ENCODE data around the gene RARRES2. TPM values are rescaled to one million over a fixed set of nuclear protein-coding genes. Genes with fewer than 3 reads are reported as not detected.
A peak's percentile ranks its signal among the peaks of the same experiment; 100 is the strongest.
"Not testable (repeated sequence)": the region's sequence is repeated elsewhere in the genome, so short reads cannot be mapped to it uniquely, and the experiment has no call there.

The RARRES2 gene
- polyA plus RNA-seq, 2 of the 4 experiments (the other 2 are of a cell fraction), result not detected

GRCh38 chr7:150295614-150296013 lies 45.8 kb downstream of the RARRES2 start:
- H3K27ac ChIP-seq; H3K4me3 ChIP-seq; CTCF ChIA-PET; DNase-seq (ENCODE audit: low read depth in 1 of 2, low spot score in 1 of 2); POLR2A ChIA-PET; H3K9me3 ChIP-seq; H3K4me2 ChIP-seq; H3K4me1 ChIP-seq; FAIRE-seq: not testable (repeated sequence)
- peak; percentile 77 to 78; a peak in 5 of 6 replicates for ATAC-seq
- WGBS (ENCODE audit: missing lambda C conversion rate), result 59% methylated on average over 3 of the region's 8 CpGs

GRCh38 chr7:150295027-150295426 lies 46.4 kb downstream of the RARRES2 start:
- DNase-seq (ENCODE audit: low read depth in 1 of 2, low spot score in 1 of 2); H3K4me3 ChIP-seq; H3K27ac ChIP-seq; H3K4me1 ChIP-seq; H3K4me2 ChIP-seq; POLR2A ChIA-PET; CTCF ChIA-PET; FAIRE-seq; ATAC-seq; H3K9me3 ChIP-seq: not testable (repeated sequence)
- 65% methylated on average over 8 of the region's 8 CpGs for WGBS (ENCODE audit: missing lambda C conversion rate)

DNA sequence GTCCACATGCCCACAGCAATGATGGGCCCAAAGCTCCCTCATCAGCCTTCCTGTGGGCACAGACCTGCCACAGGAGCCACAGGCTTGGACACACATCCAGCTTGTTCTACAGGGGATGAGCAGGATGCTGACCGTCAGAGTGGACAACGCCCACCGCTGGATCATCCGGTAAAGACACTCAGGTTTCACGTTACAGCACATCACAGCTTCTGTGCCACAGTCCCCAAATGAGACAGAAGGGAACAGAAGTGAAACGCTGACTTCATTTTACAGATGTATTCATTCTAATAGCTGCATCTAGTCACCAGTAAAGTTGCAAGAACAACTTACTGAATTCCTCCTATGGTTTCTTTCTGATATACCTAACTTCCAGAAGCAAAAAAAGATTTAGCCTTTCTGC lies 51.1 kb downstream of the RARRES2 start:
- H3K4me1 ChIP-seq, H3K4me2 ChIP-seq, ATAC-seq: not testable (repeated sequence)

DNA sequence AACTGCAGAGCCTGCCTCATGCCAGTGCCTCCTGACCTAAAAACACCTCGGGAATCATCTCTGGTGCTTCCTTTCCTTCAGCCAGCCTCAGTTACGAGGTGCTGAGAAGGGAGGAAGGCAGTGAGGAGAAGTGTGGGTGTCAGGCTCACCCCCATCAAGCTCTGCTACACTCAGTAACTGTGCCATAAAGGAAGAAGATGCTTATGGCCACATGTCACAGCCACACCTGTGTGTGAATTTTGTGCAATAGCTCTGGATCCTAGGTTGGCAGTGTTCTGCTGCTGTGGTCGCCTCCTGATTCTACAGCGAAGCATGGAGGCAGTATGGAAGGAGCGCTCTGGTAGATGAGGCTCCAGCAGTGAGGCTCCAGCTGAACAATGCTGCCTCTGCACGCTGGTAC lies 52.6 kb downstream of the RARRES2 start:
- FAIRE-seq; H3K4me3 ChIP-seq; POLR2A ChIA-PET; H3K27ac ChIP-seq; CTCF ChIA-PET; ATAC-seq; H3K9me3 ChIP-seq; H3K4me1 ChIP-seq; DNase-seq (ENCODE audit: low read depth in 1 of 2, low spot score in 1 of 2); H3K4me2 ChIP-seq: not testable (repeated sequence)
- 56% methylated on average over 4 of the region's 6 CpGs for WGBS (ENCODE audit: missing lambda C conversion rate)

More for the DNA sequence above, 51.1 kb downstream of the RARRES2 start:
- CTCF ChIA-PET; FAIRE-seq; H3K27ac ChIP-seq; H3K9me3 ChIP-seq; H3K4me3 ChIP-seq; POLR2A ChIA-PET; DNase-seq (ENCODE audit: low read depth in 1 of 2, low spot score in 1 of 2): not testable (repeated sequence)
- WGBS (ENCODE audit: missing lambda C conversion rate), result 72% methylated on average over 6 of the region's 6 CpGs

Other genes starting within 250 kb of the RARRES2 start
- 0.22 and 0.46 TPM in 2 replicates for gene LRRC61, start 18.3 kb downstream of the RARRES2 start, polyA plus RNA-seq (2011; rRNA removed)
- gene LRRC61, start 18.3 kb downstream of the RARRES2 start, polyA plus RNA-seq (2017; fragmentation: RNase III; extraction: RNeasy Plus Mini Kit Qiagen cat#74134 plus additional on column Dnase treatment), result 0.10 to 0.47 TPM (median 0.19 TPM) in 3 replicates
- gene ACTR3C, start 18.1 kb downstream of the RARRES2 start, polyA plus RNA-seq (2011; rRNA removed), result 0.40 and 0.43 TPM in 2 replicates
- 0.43 to 0.58 TPM (median 0.54 TPM) in 3 replicates for gene ACTR3C, start 18.1 kb downstream of the RARRES2 start, polyA plus RNA-seq (2017; fragmentation: RNase III; extraction: RNeasy Plus Mini Kit Qiagen cat#74134 plus additional on column Dnase treatment)
- 48.1 and 58.0 TPM in 2 replicates for gene REPIN1, start 27.2 kb upstream of the RARRES2 start, polyA plus RNA-seq (2011; rRNA removed)
- 86.2 to 101 TPM (median 101 TPM) in 3 replicates for gene REPIN1, start 27.2 kb upstream of the RARRES2 start, polyA plus RNA-seq (2017; fragmentation: RNase III; extraction: RNeasy Plus Mini Kit Qiagen cat#74134 plus additional on column Dnase treatment)
- 1.5 and 1.7 TPM in 2 replicates for gene ZNF775, start 37.7 kb upstream of the RARRES2 start, polyA plus RNA-seq (2011; rRNA removed)
- gene ZNF775, start 37.7 kb upstream of the RARRES2 start, polyA plus RNA-seq (2017; fragmentation: RNase III; extraction: RNeasy Plus Mini Kit Qiagen cat#74134 plus additional on column Dnase treatment), result 4.5 to 5.4 TPM (median 5.4 TPM) in 3 replicates
- gene GIMAP8, start 109.0 kb upstream of the RARRES2 start, polyA plus RNA-seq (2011; rRNA removed), result not detected in 2 replicates
- not detected in 3 replicates for gene GIMAP8, start 109.0 kb upstream of the RARRES2 start, polyA plus RNA-seq (2017; fragmentation: RNase III; extraction: RNeasy Plus Mini Kit Qiagen cat#74134 plus additional on column Dnase treatment)
- gene GIMAP7, start 173.2 kb upstream of the RARRES2 start, polyA plus RNA-seq (2011; rRNA removed), result not detected in 2 replicates
- gene GIMAP7, start 173.2 kb upstream of the RARRES2 start, polyA plus RNA-seq (2017; fragmentation: RNase III; extraction: RNeasy Plus Mini Kit Qiagen cat#74134 plus additional on column Dnase treatment), result not detected in 3 replicates
- not detected in 2 replicates for gene GIMAP4, start 225.8 kb upstream of the RARRES2 start, polyA plus RNA-seq (2011; rRNA removed)
- not detected in 3 replicates for gene GIMAP4, start 225.8 kb upstream of the RARRES2 start, polyA plus RNA-seq (2017; fragmentation: RNase III; extraction: RNeasy Plus Mini Kit Qiagen cat#74134 plus additional on column Dnase treatment)

Data from A549 (cell line).